Panc1 (cell line): ENCODE results near the gene IER3IP1. TPM values are rescaled to one million over a fixed set of nuclear protein-coding genes. Genes with fewer than 3 reads are reported as not detected.

ENCODE experiments used
- ATAC-seq: fragments of 200-7000 bp; cut with Tn5 transposase; 2 replicates; pipeline ENCODE4 v1.9.1; 2020; ENCODE audit warnings: mild to moderate bottlenecking, moderate library complexity
- BruUV-seq: library from RNA; stranded (reverse); fragments of 400-500 nt; replicated peaks from 2 replicates; lab custom pipeline; 2021; lab: Mats Ljungman, UMichigan
- CTCF ChIA-PET: fragments of 300-600 bp; sonication (Branson Sonifier 250); formaldehyde crosslinking; loops from one replicate; lab custom pipeline; 2022; ENCODE audit warnings: antibody characterized with exemption; lab: Charles Lee
- POLR2A ChIA-PET: fragments of 300-600 bp; sonication (Branson Sonifier 250); formaldehyde crosslinking; loops from one replicate; lab custom pipeline; 2022; ENCODE audit warnings: antibody characterized with exemption; lab: Charles Lee
- DNase-seq: peaks from one replicate; pipeline ENCODE4 v3.0.0-alpha.2; 2010; ENCODE audit warnings: low read depth, low spot score
- H3K27ac ChIP-seq: 2 replicates; pipeline ENCODE4 v1.5.1; 2011; ENCODE audit warnings: mild to moderate bottlenecking, low read length, inconsistent platforms
- H3K27me3 ChIP-seq: fragments of 200-500 bp; sonication (Bioruptor generic); 2 replicates; pipeline ENCODE4 v1.6.0; 2014; ENCODE audit warnings: low read length, inconsistent platforms; ENCODE audit not compliant: control insufficient read depth, insufficient read depth
- H3K36me3 ChIP-seq: fragments of 200-500 bp; sonication (Bioruptor generic); 2 replicates; pipeline ENCODE4 v1.5.1; 2014; ENCODE audit warnings: inconsistent platforms, mild to moderate bottlenecking, low read length, moderate library complexity; ENCODE audit not compliant: control insufficient read depth, insufficient read depth
- H3K4me1 ChIP-seq: 2 replicates; pipeline ENCODE4 v1.5.1; 2011; ENCODE audit warnings: inconsistent platforms, mild to moderate bottlenecking, low read length, moderate library complexity; ENCODE audit not compliant: control insufficient read depth, insufficient read depth
- H3K4me3 ChIP-seq, 2 experiments: 2 replicates each; pipeline ENCODE4 v1.5.1; 2011 to 2012; ENCODE audit warnings: low read depth in 2 of 2, low read length in 2 of 2, mild to moderate bottlenecking in 2 of 2, inconsistent platforms in 1 of 2, moderate library complexity in 1 of 2
- H3K9me3 ChIP-seq: fragments of 200-500 bp; sonication (Bioruptor generic); 2 replicates; pipeline ENCODE4 v1.5.1; 2014; ENCODE audit warnings: low read depth, mild to moderate bottlenecking, inconsistent platforms, low read length, moderate library complexity; ENCODE audit not compliant: control insufficient read depth, insufficient read depth
- CTCF ChIP-seq: fragments of 450-650 bp; IDR thresholded peaks from 2 replicates; pipeline ENCODE4 v1.5.1; 2017; ENCODE audit warnings: mild to moderate bottlenecking
- POLR2AphosphoS5 ChIP-seq: IDR thresholded peaks from 2 replicates; pipeline ENCODE4 v1.6.1; 2012; ENCODE audit warnings: mild to moderate bottlenecking, low read depth, low read length, moderate library complexity
- SIN3A ChIP-seq: IDR thresholded peaks from 2 replicates; pipeline ENCODE4 v1.6.1; 2012; ENCODE audit warnings: low read depth, mild to moderate bottlenecking, low read length, moderate library complexity, borderline replicate concordance; ENCODE audit not compliant: insufficient read depth
- TCF7L2 ChIP-seq: IDR thresholded peaks from 2 replicates; pipeline ENCODE4 v1.6.1; 2011; ENCODE audit warnings: mild to moderate bottlenecking, low read depth, low read length, inconsistent platforms
- in situ Hi-C: cut with HindIII; loops from 2 replicates; pipeline ENCODE4 v1.10.0; 2016; ENCODE audit warnings: low sequenced_read_pairs, low pct_unique_long_range_greater_than_20kb
- intact Hi-C: fragments of 100-400 bp; cut with micrococcal nuclease; formaldehyde crosslinking; loops from one replicate; pipeline ENCODE4 v1.10.0; 2022; ENCODE audit not compliant: unreplicated experiment
- total RNA-seq: library from RNA; stranded (reverse); gene quantifications from one replicate; pipeline ENCODE4 v1.2.1, GENCODE V29; 2021; ENCODE audit not compliant: unreplicated experiment
- TF ChIP-seq, protein P1 (sequence below), 2 experiments: IDR thresholded peaks; 2 replicates each; pipeline ENCODE4 v1.6.1; 2011 to 2012; ENCODE audit warnings: low read depth in 2 of 2, control low read depth in 1 of 2, low read length in 1 of 2, mild to moderate bottlenecking in 1 of 2, moderate library complexity in 1 of 2; ENCODE audit not compliant: insufficient read depth in 1 of 2

The IER3IP1 gene
- total RNA-seq, 1 experiment from 2014 or later: 8.5 TPM

GRCh38 chr18:47209171-47209570, 33.0 kb upstream of the IER3IP1 start:
- TF ChIP-seq, protein P1, sequence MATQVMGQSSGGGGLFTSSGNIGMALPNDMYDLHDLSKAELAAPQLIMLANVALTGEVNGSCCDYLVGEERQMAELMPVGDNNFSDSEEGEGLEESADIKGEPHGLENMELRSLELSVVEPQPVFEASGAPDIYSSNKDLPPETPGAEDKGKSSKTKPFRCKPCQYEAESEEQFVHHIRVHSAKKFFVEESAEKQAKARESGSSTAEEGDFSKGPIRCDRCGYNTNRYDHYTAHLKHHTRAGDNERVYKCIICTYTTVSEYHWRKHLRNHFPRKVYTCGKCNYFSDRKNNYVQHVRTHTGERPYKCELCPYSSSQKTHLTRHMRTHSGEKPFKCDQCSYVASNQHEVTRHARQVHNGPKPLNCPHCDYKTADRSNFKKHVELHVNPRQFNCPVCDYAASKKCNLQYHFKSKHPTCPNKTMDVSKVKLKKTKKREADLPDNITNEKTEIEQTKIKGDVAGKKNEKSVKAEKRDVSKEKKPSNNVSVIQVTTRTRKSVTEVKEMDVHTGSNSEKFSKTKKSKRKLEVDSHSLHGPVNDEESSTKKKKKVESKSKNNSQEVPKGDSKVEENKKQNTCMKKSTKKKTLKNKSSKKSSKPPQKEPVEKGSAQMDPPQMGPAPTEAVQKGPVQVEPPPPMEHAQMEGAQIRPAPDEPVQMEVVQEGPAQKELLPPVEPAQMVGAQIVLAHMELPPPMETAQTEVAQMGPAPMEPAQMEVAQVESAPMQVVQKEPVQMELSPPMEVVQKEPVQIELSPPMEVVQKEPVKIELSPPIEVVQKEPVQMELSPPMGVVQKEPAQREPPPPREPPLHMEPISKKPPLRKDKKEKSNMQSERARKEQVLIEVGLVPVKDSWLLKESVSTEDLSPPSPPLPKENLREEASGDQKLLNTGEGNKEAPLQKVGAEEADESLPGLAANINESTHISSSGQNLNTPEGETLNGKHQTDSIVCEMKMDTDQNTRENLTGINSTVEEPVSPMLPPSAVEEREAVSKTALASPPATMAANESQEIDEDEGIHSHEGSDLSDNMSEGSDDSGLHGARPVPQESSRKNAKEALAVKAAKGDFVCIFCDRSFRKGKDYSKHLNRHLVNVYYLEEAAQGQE (IDR thresholded peaks at IDR 0.05; ENCODE audit: insufficient read depth in 1 of 2, low read depth in 2 of 2, low read length in 1 of 2): no peak
- TF ChIP-seq POLR2AphosphoS5 (no peak), SIN3A (no peak), CTCF (no peak), TCF7L2 (no peak)
- intact Hi-C loops (no loop called here), in situ Hi-C loops (no loop called here)
- H3K27me3 ChIP-seq: peaks cover 8% of the 10 kb centered on the region
- ATAC-seq (no peak), DNase-seq (no peak)
- H3K9me3 ChIP-seq: no peaks in the 10 kb centered on the region
- ChIA-PET POLR2A (no interaction called here), CTCF (no interaction called here)
- H3K4me1 ChIP-seq: no peaks in the 10 kb centered on the region
- no peak overlapping the region for H3K4me3 ChIP-seq
- no peak overlapping the region for H3K27ac ChIP-seq
- BruUV-seq: no TSS peak
- no peaks in the 10 kb centered on the region for H3K36me3 ChIP-seq

DNA sequence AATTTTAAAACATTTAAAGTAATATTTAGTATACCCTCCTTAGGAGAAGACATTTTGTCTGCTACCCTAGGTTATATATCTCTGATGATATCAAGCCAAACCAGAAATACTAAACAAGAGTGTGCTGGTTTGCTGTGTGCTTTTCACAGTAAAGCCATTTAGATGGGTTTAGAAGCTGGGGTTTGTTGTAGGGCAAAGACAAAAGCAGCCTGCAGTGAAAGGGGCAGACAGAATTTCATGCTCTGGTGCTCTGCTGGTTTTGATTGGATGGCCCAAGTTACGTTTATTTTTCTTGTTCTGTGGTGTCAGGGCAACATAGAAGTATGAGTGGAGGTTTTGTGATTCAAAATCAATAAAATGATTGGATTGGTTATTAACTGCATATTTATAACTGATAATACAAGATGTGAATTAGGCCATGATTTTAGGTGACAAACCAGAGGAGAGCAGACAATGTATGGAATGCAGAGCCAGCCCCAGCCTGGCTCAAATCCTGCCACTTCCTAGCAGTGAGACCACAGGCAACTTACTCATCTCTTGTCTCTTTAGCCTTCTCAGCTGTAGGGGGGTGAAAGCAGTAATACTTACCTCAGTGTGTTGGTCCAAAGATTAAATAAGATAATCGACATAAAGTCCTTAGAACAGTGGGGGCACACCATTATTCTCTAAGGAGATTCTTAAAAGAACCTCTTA, 30.9 kb upstream of the IER3IP1 start:
- no peaks in the 10 kb centered on the region for H3K36me3 ChIP-seq
- in situ Hi-C loops (no loop called here), intact Hi-C loops (no loop called here)
- TF ChIP-seq POLR2AphosphoS5 (no peak), TCF7L2 (no peak), SIN3A (no peak), CTCF (no peak)
- TF ChIP-seq, protein P1 (IDR thresholded peaks at IDR 0.05; ENCODE audit: insufficient read depth in 1 of 2, low read depth in 2 of 2, low read length in 1 of 2): no peak
- ATAC-seq: no peak
- H3K27ac ChIP-seq: no peak overlapping the region
- H3K4me3 ChIP-seq: no peak overlapping the region
- CTCF ChIA-PET: no interaction called here
- DNase-seq: no peak
- no TSS peak for BruUV-seq
- no peaks in the 10 kb centered on the region for H3K9me3 ChIP-seq
- H3K27me3 ChIP-seq: peaks cover 7% of the 10 kb centered on the region
- POLR2A ChIA-PET: no interaction called here
- no peaks in the 10 kb centered on the region for H3K4me1 ChIP-seq
